Transverse colon (tissue), 4 donors: ENCODE measurements around the gene CCDC159. TPM values are rescaled to one million over a fixed set of nuclear protein-coding genes. Genes with fewer than 3 reads are reported as not detected.

ENCODE experiments used
- DNase-seq: peaks from one replicate; pipeline ENCODE4 v3.0.0-alpha.2; 2019
- H3K27ac ChIP-seq, 4 donors: fragments of 200-600 bp; sonication (generic); 2 replicates each; pipeline ENCODE4 v1.5.1; 2016 to 2018; ENCODE audit warnings: inconsistent platforms in 4 of 4
- H3K27me3 ChIP-seq: fragments of 200-600 bp; sonication (generic); 2 replicates; pipeline ENCODE4 v1.5.1; 2017; ENCODE audit warnings: inconsistent platforms
- H3K36me3 ChIP-seq, 4 donors: fragments of 200-600 bp; sonication (generic); 2 replicates each; pipeline ENCODE4 v1.5.1; 2017 to 2019; ENCODE audit warnings: inconsistent platforms in 4 of 4
- H3K4me1 ChIP-seq, 4 donors: fragments of 200-600 bp; sonication (generic); 2 replicates each; pipeline ENCODE4 v1.5.1; 2017 to 2020; ENCODE audit warnings: inconsistent platforms in 4 of 4
- H3K4me3 ChIP-seq, 4 donors: fragments of 200-600 bp; sonication (generic); 1 replicate in 1 of 4; 2 replicates in 3 of 4; pipeline versions ENCODE4 v1.5.1 to v1.6.1; 2017 to 2019; ENCODE audit warnings: inconsistent platforms in 4 of 4
- H3K9me3 ChIP-seq, 2 donors: fragments of 200-600 bp; sonication (generic); 2 replicates each; pipeline ENCODE4 v1.5.1; 2017 to 2019; ENCODE audit warnings: inconsistent platforms in 2 of 2
- CTCF ChIP-seq, 5 experiments: fragments of 200-600 bp in 3 of 5; fragments of 450-650 bp in 2 of 5; sonication (generic) in 3 of 5; IDR thresholded peaks; 1 replicate in 2 of 5; 2 replicates in 3 of 5; pipeline ENCODE4 v1.5.1; 2016 to 2017; ENCODE audit warnings: antibody characterized with exemption in 5 of 5, inconsistent platforms in 3 of 5, mild to moderate bottlenecking in 2 of 5, moderate library complexity in 1 of 5
- EP300 ChIP-seq: sonication (generic); formaldehyde crosslinking; IDR thresholded peaks from one replicate; pipeline ENCODE4 v1.6.1; 2017; ENCODE audit warnings: antibody characterized with exemption, low read depth
- POLR2A ChIP-seq: fragments of 450-650 bp; IDR thresholded peaks from one replicate; pipeline ENCODE4 v1.6.1; 2016; ENCODE audit warnings: antibody characterized with exemption, mild to moderate bottlenecking, moderate library complexity
- POLR2AphosphoS5 ChIP-seq, 3 donors: sonication (generic); formaldehyde crosslinking; IDR thresholded peaks; one replicate each; pipeline ENCODE4 v1.6.1; 2016; ENCODE audit warnings: antibody characterized with exemption in 3 of 3
- WGBS, 2 donors: methylation state at CpG; one replicate each; pipeline ENCODE4 v1.1.5; 2018; ENCODE audit warnings: low coverage in 1 of 2; 5-methylcytosine and 5-hydroxymethylcytosine counted together
- in situ Hi-C, 4 donors: fragments of 200-750 bp; cut with MboI; loops; one replicate each; pipeline versions ENCODE4 v1.15.0 to v1.15.1; 2017; ENCODE audit warnings: low sequenced_read_pairs in 3 of 4, low pct_ligation_motif_present in 1 of 4, low pct_unique_long_range_greater_than_20kb in 1 of 4
- intact Hi-C: fragments of 100-400 bp; cut with DNase I; formaldehyde crosslinking; loops from one replicate; pipeline ENCODE4 v1.15.1; 2023; ENCODE audit warnings: low total_unique reads
- total RNA-seq, 4 donors: library from RNA; depleted of rRNA; stranded (reverse); fragments of >200 nt; gene quantifications; one replicate each; pipeline ENCODE4 v1.1.0, GENCODE V29; 2016

CCDC159 gene
- total RNA-seq, 4 donors from 2014 or later, result 13.8 to 1,153 (median 26.1) TPM

GRCh38 chr19:11322269-11323024, 23.9 kb upstream of the CCDC159 start:
- H3K27ac ChIP-seq, result peak overlapping the region in 1 of 4 donors; percentile 2
- WGBS, 2 donors, result 45 to 49% methylated on average over 3 to 7 of the region's 7 CpGs

GRCh38 chr19:11323601-11324078, 22.7 kb upstream of the CCDC159 start:
- H3K4me1 ChIP-seq, result peaks cover 13 to 39% (median 20%) of the 10 kb centered on the region in 4 donors
- no peak overlapping the region for H3K4me3 ChIP-seq
- H3K27me3 ChIP-seq, result no peaks in the 10 kb centered on the region
- DNase-seq, result no peak
- WGBS, 2 donors, result 29 to 72% methylated on average over 1 to 5 of the region's 5 CpGs
- intact Hi-C loops (no loop called here), in situ Hi-C loops (no loop called here)
- H3K27ac ChIP-seq, result peak overlapping the region; percentile 65 to 78 (median 74)
- TF ChIP-seq CTCF (IDR thresholded peaks at IDR 0.05) (no peak), EP300 (no peak)
- peaks cover 0 to 8% (median 0%) of the 10 kb centered on the region in 4 donors for H3K36me3 ChIP-seq
- no peaks in the 10 kb centered on the region for H3K9me3 ChIP-seq

More at GRCh38 chr19:11322269-11323024, 23.9 kb upstream of the CCDC159 start:
- TF ChIP-seq CTCF (IDR thresholded peaks at IDR 0.05), result no peak
- TF ChIP-seq EP300, result no peak
- TF ChIP-seq POLR2A, result no peak
- Histone ChIP-seq H3K4me1 (peaks cover 13 to 44% (median 20%) of the 10 kb centered on the region in 4 donors), H3K9me3 (no peaks in the 10 kb centered on the region), H3K36me3 (peaks cover 0 to under 1% (median 0%) of the 10 kb centered on the region in 4 donors), H3K4me3 (no peak overlapping the region), H3K27me3 (no peaks in the 10 kb centered on the region)
- intact Hi-C loops, result no loop called here
- in situ Hi-C loops, result no loop called here
- DNase-seq, result no peak

GRCh38 chr19:11324079-11324661, 22.1 kb upstream of the CCDC159 start:
- in situ Hi-C loops, result no loop called here
- H3K4me1 ChIP-seq, result peaks cover 13 to 35% (median 19%) of the 10 kb centered on the region in 4 donors
- H3K27me3 ChIP-seq, result no peaks in the 10 kb centered on the region
- H3K9me3 ChIP-seq, result no peaks in the 10 kb centered on the region
- peak in 2 of 3 donors; percentile 56 to 61 for TF ChIP-seq POLR2AphosphoS5 (IDR thresholded peaks at IDR 0.05)
- no peak for TF ChIP-seq EP300
- H3K27ac ChIP-seq, result peak overlapping the region; percentile 65 to 78 (median 74)
- WGBS, 2 donors, result 8 to 15% methylated on average over 6 to 9 of the region's 10 CpGs
- DNase-seq, result peak; percentile 81
- no peak overlapping the region for H3K4me3 ChIP-seq
- intact Hi-C loops, result no loop called here
- peaks cover 0 to 8% (median 0%) of the 10 kb centered on the region in 4 donors for H3K36me3 ChIP-seq

GRCh38 chr19:11324748-11325389, 21.4 kb upstream of the CCDC159 start:
- Histone ChIP-seq H3K4me1 (peaks cover 13 to 28% (median 17%) of the 10 kb centered on the region in 4 donors), H3K4me3 (no peak overlapping the region), H3K36me3 (peaks cover 0 to 8% (median 0%) of the 10 kb centered on the region in 4 donors), H3K9me3 (no peaks in the 10 kb centered on the region), H3K27ac (peak overlapping the region; percentile 65 to 78 (median 74)), H3K27me3 (no peaks in the 10 kb centered on the region)
- DNase-seq, result no peak
- TF ChIP-seq POLR2AphosphoS5 (IDR thresholded peaks at IDR 0.05), result no peak
- TF ChIP-seq EP300, result no peak
- no peak for TF ChIP-seq POLR2A
- TF ChIP-seq CTCF (IDR thresholded peaks at IDR 0.05), result no peak
- 33 to 74% methylated on average over 1 to 11 of the region's 17 CpGs for WGBS, 2 donors
- in situ Hi-C loops (no loop called here), intact Hi-C loops (no loop called here)
